ENCODE results near the gene URM1.

The URM1 gene

DNA sequence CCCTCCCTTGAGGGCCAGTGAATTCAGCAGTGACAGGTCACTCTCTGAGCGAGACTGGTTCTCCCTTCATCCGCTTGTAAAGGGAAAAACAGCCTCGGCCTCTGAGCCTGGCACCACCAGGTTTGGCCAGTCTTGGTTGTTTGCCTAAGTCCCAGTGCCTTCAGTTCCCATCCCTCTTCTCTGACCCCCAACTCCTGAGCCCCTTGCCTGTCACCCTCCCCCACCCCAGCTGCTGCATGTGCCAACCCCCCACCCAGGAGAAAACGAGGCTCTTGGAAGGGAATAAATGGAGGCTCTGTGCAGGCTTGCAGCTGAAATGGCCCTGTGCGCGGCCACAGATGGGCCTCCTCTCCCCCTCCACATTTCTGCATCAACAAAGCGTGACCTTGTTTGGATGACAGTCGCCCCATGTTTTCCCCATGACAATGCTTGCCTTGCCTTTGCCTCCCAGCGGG, 3.1 kb downstream of the URM1 start:
- TF ChIP-seq, protein P1, sequence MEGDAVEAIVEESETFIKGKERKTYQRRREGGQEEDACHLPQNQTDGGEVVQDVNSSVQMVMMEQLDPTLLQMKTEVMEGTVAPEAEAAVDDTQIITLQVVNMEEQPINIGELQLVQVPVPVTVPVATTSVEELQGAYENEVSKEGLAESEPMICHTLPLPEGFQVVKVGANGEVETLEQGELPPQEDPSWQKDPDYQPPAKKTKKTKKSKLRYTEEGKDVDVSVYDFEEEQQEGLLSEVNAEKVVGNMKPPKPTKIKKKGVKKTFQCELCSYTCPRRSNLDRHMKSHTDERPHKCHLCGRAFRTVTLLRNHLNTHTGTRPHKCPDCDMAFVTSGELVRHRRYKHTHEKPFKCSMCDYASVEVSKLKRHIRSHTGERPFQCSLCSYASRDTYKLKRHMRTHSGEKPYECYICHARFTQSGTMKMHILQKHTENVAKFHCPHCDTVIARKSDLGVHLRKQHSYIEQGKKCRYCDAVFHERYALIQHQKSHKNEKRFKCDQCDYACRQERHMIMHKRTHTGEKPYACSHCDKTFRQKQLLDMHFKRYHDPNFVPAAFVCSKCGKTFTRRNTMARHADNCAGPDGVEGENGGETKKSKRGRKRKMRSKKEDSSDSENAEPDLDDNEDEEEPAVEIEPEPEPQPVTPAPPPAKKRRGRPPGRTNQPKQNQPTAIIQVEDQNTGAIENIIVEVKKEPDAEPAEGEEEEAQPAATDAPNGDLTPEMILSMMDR (IDR thresholded peaks at IDR 0.05): no peak
- TF ChIP-seq ZFX (IDR thresholded peaks at IDR 0.05; ENCODE audit: borderline replicate concordance): no peak
- no peak overlapping the region for H3K27ac ChIP-seq

DNA sequence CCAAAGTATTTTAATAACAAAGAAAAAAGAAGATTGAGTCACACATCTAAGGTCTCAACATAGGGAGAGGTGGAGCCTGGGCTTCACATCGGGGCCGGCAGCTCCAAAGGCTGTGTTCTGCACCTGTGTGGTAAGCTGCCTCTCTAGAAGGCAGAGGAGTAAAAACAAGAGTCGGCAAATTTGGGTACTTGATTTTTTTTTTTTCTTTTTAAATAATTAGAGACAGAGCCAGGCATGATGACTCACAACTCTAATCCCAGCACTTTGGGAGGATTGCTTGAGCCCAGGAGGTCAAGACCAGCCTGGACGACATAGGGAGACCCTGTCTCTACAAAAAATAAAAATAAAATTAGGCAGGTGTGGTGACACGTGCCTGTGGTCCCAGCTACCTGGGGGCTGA, 4.7 kb downstream of the URM1 start:
- TF ChIP-seq, protein P1 (IDR thresholded peaks at IDR 0.05): no peak
- TF ChIP-seq ZFX (IDR thresholded peaks at IDR 0.05; ENCODE audit: borderline replicate concordance): no peak
- no peak overlapping the region for H3K27ac ChIP-seq

DNA sequence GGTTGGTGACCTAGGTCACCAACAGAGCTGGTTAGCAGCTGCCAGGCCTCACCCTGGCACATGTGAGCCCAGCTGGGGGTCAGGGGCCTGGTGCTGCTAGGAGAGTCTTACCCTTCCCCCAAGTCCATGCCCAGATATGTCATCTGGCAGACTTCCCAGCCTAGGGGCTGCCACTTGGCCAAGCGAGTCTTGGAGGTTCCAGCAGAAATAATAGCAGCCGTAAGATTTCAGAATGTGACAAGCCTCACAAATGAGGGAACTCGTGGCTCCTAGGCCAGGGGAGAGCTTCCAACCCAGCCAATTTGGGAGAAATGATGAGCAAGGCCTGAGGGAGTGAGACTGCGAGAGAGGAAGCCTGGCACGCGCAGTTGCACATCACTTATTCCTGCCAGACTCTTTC, 11.1 kb downstream of the URM1 start:
- TF ChIP-seq, protein P1 (IDR thresholded peaks at IDR 0.05): no peak
- no peak for TF ChIP-seq ZFX (IDR thresholded peaks at IDR 0.05; ENCODE audit: borderline replicate concordance)
- H3K27ac ChIP-seq: no peak overlapping the region

DNA sequence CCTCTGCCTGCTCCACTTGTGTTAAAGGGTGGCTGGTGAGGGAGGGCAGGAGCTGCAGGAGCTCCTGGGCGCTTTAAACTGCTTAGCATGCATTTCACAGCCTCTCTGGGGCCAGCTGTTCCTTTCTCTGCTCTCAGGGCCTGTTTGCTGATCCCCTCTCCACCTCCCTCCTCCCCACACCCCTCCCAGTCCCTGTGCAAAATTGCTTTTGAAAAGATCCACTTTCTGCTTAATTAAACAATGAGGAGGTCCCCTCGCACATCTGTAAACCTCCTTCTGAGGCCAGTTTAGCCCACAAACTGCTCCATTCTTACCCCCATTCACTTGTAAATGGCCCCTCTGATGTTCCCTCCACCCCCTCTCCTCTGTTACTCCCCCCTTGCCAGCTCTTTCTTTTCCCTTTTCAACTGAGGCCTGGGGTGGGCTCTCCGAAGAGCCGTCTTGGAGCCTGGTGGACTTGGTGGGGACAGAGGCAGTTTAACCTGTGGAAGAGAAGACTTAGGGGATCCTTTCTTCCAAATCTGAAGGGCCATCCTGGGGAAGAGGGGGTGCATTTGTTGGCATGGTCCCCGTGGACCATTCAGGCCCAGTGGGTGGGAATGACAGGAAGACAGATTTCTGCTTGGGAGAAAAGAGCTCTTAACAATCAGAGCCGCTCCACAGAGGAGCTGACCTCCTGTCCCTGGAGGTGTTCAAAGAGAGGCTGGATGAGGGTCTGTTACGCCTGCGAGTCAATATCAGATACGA, 12.0 kb downstream of the URM1 start:
- no peak for TF ChIP-seq ZFX (IDR thresholded peaks at IDR 0.05; ENCODE audit: borderline replicate concordance)
- TF ChIP-seq, protein P1 (IDR thresholded peaks at IDR 0.05): no peak
- H3K27ac ChIP-seq: no peak overlapping the region

DNA sequence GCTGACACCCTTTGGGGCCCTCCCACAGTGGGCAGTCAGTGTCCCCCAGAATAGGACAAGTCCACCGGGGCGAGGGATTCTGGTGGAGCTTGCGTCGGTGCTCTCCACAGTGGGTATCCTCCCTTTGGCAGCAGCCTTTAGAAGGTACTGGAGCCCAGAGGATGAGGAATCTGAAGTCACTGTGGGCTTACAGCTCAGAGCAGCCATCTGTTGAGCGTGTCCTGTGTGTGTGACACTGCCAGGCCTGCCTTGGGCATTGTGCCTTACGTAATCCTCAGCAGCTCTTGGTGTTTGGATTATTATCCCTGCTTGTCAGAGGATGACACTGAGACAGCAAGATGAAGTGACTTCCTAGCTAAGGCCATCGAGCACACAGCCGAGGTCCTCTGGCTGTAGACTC, 12.6 kb downstream of the URM1 start:
- TF ChIP-seq ZFX (IDR thresholded peaks at IDR 0.05; ENCODE audit: borderline replicate concordance): no peak
- TF ChIP-seq, protein P1 (IDR thresholded peaks at IDR 0.05): no peak
- H3K27ac ChIP-seq: no peak overlapping the region

DNA sequence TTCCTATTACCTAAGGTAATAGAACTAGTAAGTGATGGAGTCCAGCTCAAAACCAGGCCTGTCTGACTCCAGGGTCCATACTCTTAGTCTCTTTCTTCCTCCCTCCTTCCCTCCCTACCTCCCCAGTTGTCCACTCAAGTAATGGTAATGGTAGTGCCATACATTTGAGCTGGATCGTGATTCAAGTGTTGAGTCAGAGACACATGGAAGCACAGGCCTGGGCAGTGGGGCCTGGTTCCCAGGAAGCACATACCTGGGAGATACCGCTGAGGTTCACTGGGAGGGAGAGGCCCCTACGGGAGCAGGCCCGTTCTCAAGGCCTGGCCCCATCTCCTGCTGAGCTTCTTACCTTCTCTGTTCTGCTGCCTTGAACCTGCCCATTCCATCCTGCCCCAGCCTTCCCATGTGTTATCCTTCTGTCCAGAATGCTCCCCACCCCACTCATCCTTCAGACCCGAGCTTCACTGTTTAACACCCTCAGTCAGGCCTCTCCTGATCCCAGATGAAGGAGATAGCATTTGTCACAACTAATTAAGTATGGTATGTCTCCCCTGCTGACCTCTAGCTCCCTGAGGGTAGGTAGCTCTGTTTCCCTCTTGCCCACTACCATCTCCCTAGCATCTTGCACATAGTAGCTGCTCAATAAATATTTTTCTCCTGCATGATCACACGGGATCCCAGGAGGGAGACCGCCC, 13.8 kb downstream of the URM1 start:
- H3K27ac ChIP-seq: no peak overlapping the region
- no peak for TF ChIP-seq ZFX (IDR thresholded peaks at IDR 0.05; ENCODE audit: borderline replicate concordance)
- TF ChIP-seq, protein P1 (IDR thresholded peaks at IDR 0.05): no peak

Measured in 22Rv1 (cell line).